Panc1 (cell line): ENCODE data around the gene FAM110A.

ENCODE experiments used
- POLR2AphosphoS5 ChIP-seq: IDR thresholded peaks from 2 replicates; pipeline ENCODE4 v1.6.1; 2012; ENCODE audit warnings: mild to moderate bottlenecking, low read depth, low read length, moderate library complexity
- SIN3A ChIP-seq: IDR thresholded peaks from 2 replicates; pipeline ENCODE4 v1.6.1; 2012; ENCODE audit warnings: low read depth, mild to moderate bottlenecking, low read length, moderate library complexity, borderline replicate concordance; ENCODE audit not compliant: insufficient read depth
- TF ChIP-seq, protein P1 (sequence below): fragments of 450-650 bp; IDR thresholded peaks from 2 replicates; pipeline ENCODE4 v1.5.1; 2017; ENCODE audit warnings: mild to moderate bottlenecking
- TF ChIP-seq, protein P2 (sequence below), 2 experiments: IDR thresholded peaks; 2 replicates each; pipeline ENCODE4 v1.6.1; 2011 to 2012; ENCODE audit warnings: low read depth in 2 of 2, control low read depth in 1 of 2, low read length in 1 of 2, mild to moderate bottlenecking in 1 of 2, moderate library complexity in 1 of 2; ENCODE audit not compliant: insufficient read depth in 1 of 2

DNA sequence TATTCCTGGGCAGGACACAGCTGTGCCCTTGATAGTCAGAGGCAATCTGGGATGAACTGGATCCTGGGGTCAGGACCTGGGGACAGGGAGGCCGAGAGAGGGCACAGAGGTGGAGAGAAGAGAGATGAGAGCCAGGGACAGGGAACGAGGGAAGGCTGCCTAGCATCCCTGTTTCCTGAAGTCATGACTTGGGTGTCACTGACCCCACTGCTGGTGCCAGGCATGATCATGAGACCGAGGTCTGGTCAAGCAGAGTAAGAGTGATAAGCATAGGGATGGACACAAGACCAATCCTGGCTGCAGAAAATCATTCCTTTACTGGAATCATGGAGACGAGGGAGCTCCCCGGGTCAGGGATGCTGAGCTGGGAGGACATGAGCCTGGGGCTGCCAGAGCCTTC lies 36.1 kb downstream of the FAM110A start:
- TF ChIP-seq, protein P1, sequence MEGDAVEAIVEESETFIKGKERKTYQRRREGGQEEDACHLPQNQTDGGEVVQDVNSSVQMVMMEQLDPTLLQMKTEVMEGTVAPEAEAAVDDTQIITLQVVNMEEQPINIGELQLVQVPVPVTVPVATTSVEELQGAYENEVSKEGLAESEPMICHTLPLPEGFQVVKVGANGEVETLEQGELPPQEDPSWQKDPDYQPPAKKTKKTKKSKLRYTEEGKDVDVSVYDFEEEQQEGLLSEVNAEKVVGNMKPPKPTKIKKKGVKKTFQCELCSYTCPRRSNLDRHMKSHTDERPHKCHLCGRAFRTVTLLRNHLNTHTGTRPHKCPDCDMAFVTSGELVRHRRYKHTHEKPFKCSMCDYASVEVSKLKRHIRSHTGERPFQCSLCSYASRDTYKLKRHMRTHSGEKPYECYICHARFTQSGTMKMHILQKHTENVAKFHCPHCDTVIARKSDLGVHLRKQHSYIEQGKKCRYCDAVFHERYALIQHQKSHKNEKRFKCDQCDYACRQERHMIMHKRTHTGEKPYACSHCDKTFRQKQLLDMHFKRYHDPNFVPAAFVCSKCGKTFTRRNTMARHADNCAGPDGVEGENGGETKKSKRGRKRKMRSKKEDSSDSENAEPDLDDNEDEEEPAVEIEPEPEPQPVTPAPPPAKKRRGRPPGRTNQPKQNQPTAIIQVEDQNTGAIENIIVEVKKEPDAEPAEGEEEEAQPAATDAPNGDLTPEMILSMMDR = no peak
- no peak for TF ChIP-seq POLR2AphosphoS5
- TF ChIP-seq SIN3A = no peak
- TF ChIP-seq, protein P2, sequence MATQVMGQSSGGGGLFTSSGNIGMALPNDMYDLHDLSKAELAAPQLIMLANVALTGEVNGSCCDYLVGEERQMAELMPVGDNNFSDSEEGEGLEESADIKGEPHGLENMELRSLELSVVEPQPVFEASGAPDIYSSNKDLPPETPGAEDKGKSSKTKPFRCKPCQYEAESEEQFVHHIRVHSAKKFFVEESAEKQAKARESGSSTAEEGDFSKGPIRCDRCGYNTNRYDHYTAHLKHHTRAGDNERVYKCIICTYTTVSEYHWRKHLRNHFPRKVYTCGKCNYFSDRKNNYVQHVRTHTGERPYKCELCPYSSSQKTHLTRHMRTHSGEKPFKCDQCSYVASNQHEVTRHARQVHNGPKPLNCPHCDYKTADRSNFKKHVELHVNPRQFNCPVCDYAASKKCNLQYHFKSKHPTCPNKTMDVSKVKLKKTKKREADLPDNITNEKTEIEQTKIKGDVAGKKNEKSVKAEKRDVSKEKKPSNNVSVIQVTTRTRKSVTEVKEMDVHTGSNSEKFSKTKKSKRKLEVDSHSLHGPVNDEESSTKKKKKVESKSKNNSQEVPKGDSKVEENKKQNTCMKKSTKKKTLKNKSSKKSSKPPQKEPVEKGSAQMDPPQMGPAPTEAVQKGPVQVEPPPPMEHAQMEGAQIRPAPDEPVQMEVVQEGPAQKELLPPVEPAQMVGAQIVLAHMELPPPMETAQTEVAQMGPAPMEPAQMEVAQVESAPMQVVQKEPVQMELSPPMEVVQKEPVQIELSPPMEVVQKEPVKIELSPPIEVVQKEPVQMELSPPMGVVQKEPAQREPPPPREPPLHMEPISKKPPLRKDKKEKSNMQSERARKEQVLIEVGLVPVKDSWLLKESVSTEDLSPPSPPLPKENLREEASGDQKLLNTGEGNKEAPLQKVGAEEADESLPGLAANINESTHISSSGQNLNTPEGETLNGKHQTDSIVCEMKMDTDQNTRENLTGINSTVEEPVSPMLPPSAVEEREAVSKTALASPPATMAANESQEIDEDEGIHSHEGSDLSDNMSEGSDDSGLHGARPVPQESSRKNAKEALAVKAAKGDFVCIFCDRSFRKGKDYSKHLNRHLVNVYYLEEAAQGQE (IDR thresholded peaks at IDR 0.05; ENCODE audit: insufficient read depth in 1 of 2, low read depth in 2 of 2, low read length in 1 of 2) = no peak
